GM10847 (cell line): Measurements from ENCODE around the gene SPRY1.

Experiments used
- POLR2A ChIP-seq: IDR thresholded peaks from 2 replicates; pipeline ENCODE4 v1.6.1; 2011; ENCODE audit not compliant: insufficient read length; ENCODE audit errors: extremely low read depth

SPRY1 gene

GRCh38 chr4:123435246-123436113 lies 38.9 kb downstream of the SPRY1 start:
- TF ChIP-seq POLR2A: no peak

- no peak for TF ChIP-seq POLR2A
Observed at GRCh38 chr4:123438031-123438430, 41.4 kb downstream of the SPRY1 start.

- TF ChIP-seq POLR2A: no peak
Observed at GRCh38 chr4:123443401-123444289, 47.0 kb downstream of the SPRY1 start.

DNA sequence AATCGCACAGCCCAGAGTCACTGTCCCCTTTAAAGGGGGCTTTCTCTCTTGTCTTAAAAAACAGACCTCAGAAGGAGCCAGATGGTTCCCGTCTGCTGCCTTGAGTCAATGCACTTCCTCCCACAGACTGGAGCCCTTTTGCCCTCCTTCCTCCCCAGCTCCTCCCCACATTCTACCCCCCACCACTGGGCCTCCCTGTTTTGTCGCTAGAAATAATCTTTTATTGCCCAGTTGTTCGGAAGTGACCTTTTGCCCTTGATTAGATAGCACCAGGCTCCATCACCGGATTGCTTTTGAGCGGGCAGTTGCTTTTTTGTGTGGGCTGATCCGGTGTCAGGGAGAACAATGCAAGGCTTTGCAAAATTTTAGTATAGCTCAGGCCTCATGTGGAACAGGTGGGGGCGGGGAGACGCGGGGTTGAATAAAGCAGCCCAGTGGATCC lies 47.7 kb downstream of the SPRY1 start:
- no peak for TF ChIP-seq POLR2A

DNA sequence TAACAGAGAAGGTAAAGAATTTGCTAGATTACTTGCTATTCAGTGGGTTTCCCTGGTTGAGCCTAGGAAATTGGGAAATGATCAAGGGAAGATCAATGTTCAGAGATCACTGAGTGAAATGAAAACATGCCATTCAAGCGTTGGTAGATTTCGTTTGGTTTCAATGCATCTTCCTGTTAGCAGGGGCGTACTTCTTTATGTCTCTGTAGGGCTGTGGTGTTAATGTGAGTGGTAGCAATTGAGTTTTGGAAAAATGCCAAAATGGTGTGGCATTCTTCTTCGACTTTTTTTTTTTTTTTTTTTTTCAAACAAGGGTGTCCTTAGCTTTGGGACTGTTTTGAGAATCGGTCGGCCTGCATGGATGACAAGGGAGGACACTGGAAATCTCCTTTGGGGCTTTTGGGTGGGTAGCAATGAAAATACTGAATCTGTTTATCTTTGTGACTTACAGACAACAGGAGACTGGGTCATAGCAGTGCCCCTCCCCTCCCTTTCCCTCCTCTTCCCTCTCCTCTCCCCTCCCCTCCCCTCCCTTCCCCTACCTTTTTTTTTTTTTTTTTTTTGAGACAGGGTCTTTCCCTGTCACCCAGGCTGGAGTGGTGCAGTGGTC lies 50.4 kb downstream of the SPRY1 start:
- no peak for TF ChIP-seq POLR2A

GRCh38 chr4:123449362-123449761 lies 52.8 kb downstream of the SPRY1 start:
- TF ChIP-seq POLR2A: no peak

DNA sequence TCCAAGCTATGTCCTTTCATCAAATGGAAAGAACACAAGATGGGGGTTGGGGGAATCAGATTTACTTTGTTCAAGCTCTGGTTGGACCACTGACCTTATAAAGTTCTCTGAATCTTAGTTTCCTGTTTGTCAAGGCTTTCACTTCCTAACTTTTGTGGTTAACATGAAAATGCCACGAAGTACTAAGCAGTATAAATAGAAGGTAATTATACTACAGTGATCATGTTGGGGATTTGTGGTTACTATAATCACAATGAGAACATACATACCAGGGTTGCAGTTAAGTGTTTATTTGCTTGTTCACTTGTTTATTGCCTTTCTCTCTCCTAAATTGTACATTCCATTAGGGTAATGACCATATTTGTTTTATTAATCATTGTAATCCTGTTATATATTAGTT lies 53.2 kb downstream of the SPRY1 start:
- TF ChIP-seq POLR2A: no peak

DNA sequence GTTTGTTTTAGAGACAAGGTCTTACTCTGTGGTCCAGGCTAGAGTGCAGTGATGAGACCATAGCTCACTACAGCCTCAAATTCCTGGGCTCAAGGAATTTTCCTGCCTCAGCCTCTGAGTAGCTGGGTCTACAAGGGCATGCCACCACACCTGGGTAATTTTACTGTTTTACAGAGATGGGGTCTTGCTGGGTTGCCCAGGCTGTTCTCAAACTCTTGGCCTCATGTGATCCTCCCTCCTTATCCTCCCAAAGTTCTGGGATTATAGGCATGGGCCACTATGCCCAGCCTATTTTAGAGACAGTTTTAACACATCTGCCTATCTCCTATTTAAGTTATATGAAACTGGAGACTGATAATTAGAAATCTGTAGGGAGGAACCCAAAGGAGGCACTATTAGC lies 53.8 kb downstream of the SPRY1 start:
- TF ChIP-seq POLR2A: no peak

GRCh38 chr4:123452616-123453015 lies 56.0 kb downstream of the SPRY1 start:
- TF ChIP-seq POLR2A: no peak

GRCh38 chr4:123453061-123453680 lies 56.6 kb downstream of the SPRY1 start:
- TF ChIP-seq POLR2A: no peak
